ENCODE results near the gene HLTF.

DNA sequence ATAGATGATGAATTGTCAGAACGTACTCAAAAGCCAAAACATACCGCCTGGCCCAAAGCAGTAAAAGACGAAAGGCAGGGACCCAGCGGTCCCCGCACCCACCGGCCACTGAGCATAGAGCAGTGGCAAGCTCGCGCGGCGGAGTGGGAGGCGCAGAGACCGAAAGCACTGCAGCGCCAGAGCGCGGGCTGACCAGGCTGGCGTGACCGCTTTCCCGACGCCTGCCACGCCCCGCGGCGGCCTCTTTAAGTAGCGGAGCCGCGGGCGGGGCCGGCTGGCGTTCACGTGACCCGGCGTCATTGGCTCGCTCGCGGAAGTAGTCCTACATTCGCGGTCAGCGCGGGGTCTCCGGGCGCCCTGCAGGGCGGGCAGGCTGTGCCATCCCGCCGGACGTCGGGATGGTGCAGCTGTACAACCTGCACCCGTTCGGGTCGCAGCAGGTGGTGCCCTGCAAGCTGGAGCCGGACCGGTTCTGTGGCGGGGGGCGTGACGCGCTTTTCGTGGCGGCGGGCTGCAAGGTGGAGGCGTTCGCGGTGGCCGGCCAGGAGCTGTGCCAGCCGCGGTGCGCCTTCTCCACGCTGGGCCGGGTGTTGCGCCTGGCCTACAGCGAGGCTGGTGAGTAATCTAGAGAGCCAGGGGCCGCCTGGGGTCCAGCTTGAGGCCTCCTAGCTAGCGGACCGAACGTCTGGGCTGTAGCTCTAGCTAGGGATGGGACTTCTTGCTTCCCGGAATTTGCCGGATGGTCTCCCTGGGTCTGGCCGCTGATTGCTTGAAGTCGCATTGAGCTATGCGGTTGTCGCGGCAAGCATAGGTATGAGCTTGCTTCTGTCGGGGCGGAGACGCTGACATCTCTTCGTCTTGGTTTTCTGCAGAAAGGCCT lies 43.2 kb upstream of the HLTF start, which contains the start of gene HPS3:
- TF ChIP-seq, protein P1, sequence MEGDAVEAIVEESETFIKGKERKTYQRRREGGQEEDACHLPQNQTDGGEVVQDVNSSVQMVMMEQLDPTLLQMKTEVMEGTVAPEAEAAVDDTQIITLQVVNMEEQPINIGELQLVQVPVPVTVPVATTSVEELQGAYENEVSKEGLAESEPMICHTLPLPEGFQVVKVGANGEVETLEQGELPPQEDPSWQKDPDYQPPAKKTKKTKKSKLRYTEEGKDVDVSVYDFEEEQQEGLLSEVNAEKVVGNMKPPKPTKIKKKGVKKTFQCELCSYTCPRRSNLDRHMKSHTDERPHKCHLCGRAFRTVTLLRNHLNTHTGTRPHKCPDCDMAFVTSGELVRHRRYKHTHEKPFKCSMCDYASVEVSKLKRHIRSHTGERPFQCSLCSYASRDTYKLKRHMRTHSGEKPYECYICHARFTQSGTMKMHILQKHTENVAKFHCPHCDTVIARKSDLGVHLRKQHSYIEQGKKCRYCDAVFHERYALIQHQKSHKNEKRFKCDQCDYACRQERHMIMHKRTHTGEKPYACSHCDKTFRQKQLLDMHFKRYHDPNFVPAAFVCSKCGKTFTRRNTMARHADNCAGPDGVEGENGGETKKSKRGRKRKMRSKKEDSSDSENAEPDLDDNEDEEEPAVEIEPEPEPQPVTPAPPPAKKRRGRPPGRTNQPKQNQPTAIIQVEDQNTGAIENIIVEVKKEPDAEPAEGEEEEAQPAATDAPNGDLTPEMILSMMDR (IDR thresholded peaks at IDR 0.05 in 8 of 11, conservative IDR thresholded peaks at IDR 0.05 in 3 of 11) = peak in 6 of 11 experiments; percentile 5 to 59 (median 30)
- peak; percentile 41 to 82 (median 81) for TF ChIP-seq POLR2A (IDR thresholded peaks at IDR 0.05)
